Stimulated activated CD4-positive, alpha-beta T cell treated with anti-CD3 and anti-CD28 coated beads, TNF-alpha, amount 100 ng/mL, for 48 hours (primary cell): ENCODE measurements around the gene EID1.

Source experiments
- DNase-seq, 3 donors: peaks; one replicate each; pipeline ENCODE4 v3.0.0-alpha.2; 2020; ENCODE audit warnings: low read depth in 3 of 3

EID1 gene

GRCh38 chr15:48868536-48868935 lies 9.4 kb upstream of the EID1 start:
- no peak for DNase-seq

GRCh38 chr15:48869966-48870365 lies 8.0 kb upstream of the EID1 start:
- DNase-seq = no peak

- DNase-seq = no peak
These were observed 6.4 kb upstream of the EID1 start for GRCh38 chr15:48871542-48871941.

- DNase-seq = no peak
These were observed 5.3 kb upstream of the EID1 start for GRCh38 chr15:48872632-48873031.

- DNase-seq = peak in 1 of 3 donors; percentile 3
These were observed 2.5 kb upstream of the EID1 start for GRCh38 chr15:48875241-48875960.

GRCh38 chr15:48876057-48876456 lies 1.9 kb upstream of the EID1 start:
- DNase-seq = no peak

- no peak for DNase-seq
These were observed 2.2 kb downstream of the EID1 start for GRCh38 chr15:48880070-48880634.

- no peak for DNase-seq
These were observed 5.8 kb downstream of the EID1 start for GRCh38 chr15:48883699-48884098.

- DNase-seq = no peak
These were observed 9.2 kb downstream of the EID1 start for GRCh38 chr15:48887144-48887543.

GRCh38 chr15:48888191-48888590 lies 10.3 kb downstream of the EID1 start:
- DNase-seq = peak in 2 of 3 donors; percentile 12 to 43

GRCh38 chr15:48888836-48889235 lies 10.9 kb downstream of the EID1 start:
- DNase-seq = no peak

- no peak for DNase-seq
These were observed 12.0 kb downstream of the EID1 start for GRCh38 chr15:48889925-48890324.

- no peak for DNase-seq
These were observed 12.5 kb downstream of the EID1 start for GRCh38 chr15:48890375-48890972.

- DNase-seq = no peak
These were observed 13.4 kb downstream of the EID1 start for GRCh38 chr15:48891232-48891765.

GRCh38 chr15:48893311-48893710 lies 15.4 kb downstream of the EID1 start:
- DNase-seq = no peak

- DNase-seq = no peak
These were observed 19.2 kb downstream of the EID1 start for GRCh38 chr15:48896869-48897814.

GRCh38 chr15:48898032-48898431 lies 20.1 kb downstream of the EID1 start:
- no peak for DNase-seq

GRCh38 chr15:48898446-48898845 lies 20.5 kb downstream of the EID1 start:
- no peak for DNase-seq

- DNase-seq = no peak
These were observed 21.9 kb downstream of the EID1 start for GRCh38 chr15:48899793-48900192.

GRCh38 chr15:48904758-48905157 lies 26.8 kb downstream of the EID1 start:
- no peak for DNase-seq

GRCh38 chr15:48905216-48905615 lies 27.3 kb downstream of the EID1 start:
- DNase-seq = no peak

GRCh38 chr15:48905847-48906246 lies 27.9 kb downstream of the EID1 start:
- DNase-seq = no peak
